HuH-7 (cell line): ENCODE data around the gene ZNF860.
A peak's percentile ranks its signal among the peaks of the same experiment; 100 is the strongest.
"Not testable (repeated sequence)": the region's sequence is repeated elsewhere in the genome, so short reads cannot be mapped to it uniquely, and the experiment has no call there.

Experiments used
- DNase-seq: peaks from one replicate; pipeline ENCODE4 v3.0.0; 2011; ENCODE audit warnings: low spot score

Gene ZNF860

GRCh38 chr3:31960793-31961431 is 20.6 kb upstream of the ZNF860 start:
- DNase-seq, result no peak

GRCh38 chr3:31962801-31963205 is 18.7 kb upstream of the ZNF860 start:
- DNase-seq, result no peak

GRCh38 chr3:31966978-31967591 is 14.5 kb upstream of the ZNF860 start:
- no peak for DNase-seq

GRCh38 chr3:31967592-31967991 is 14.0 kb upstream of the ZNF860 start:
- DNase-seq, result no peak

GRCh38 chr3:31968369-31968926 is 13.1 kb upstream of the ZNF860 start:
- DNase-seq, result no peak

- peak; percentile 59 for DNase-seq
These were observed 12.6 kb upstream of the ZNF860 start for GRCh38 chr3:31968927-31969418.

- DNase-seq, result no peak
These were observed 9.9 kb upstream of the ZNF860 start for GRCh38 chr3:31971607-31972006.

GRCh38 chr3:31973081-31973480 is 8.5 kb upstream of the ZNF860 start:
- DNase-seq, result no peak

- DNase-seq, result no peak
These were observed 7.7 kb upstream of the ZNF860 start for GRCh38 chr3:31973837-31974236.

GRCh38 chr3:31974471-31974870 is 7.1 kb upstream of the ZNF860 start:
- DNase-seq, result peak; percentile 53

GRCh38 chr3:31974964-31975363 is 6.6 kb upstream of the ZNF860 start:
- no peak for DNase-seq

GRCh38 chr3:31976302-31976701 is 5.2 kb upstream of the ZNF860 start:
- DNase-seq, result no peak

GRCh38 chr3:31977736-31978135 is 3.8 kb upstream of the ZNF860 start:
- no peak for DNase-seq

- DNase-seq, result no peak
These were observed 3.0 kb upstream of the ZNF860 start for GRCh38 chr3:31978553-31978952.

GRCh38 chr3:31979001-31979697 is 2.4 kb upstream of the ZNF860 start:
- no peak for DNase-seq

- DNase-seq, result peak; percentile 84
These were observed 882 bp upstream of the ZNF860 start for GRCh38 chr3:31980530-31981205.

GRCh38 chr3:31984321-31984720 is 2.8 kb downstream of the ZNF860 start:
- no peak for DNase-seq

- DNase-seq, result no peak
These were observed 4.3 kb downstream of the ZNF860 start for GRCh38 chr3:31985831-31986230.

GRCh38 chr3:31988271-31988670 is 6.7 kb downstream of the ZNF860 start:
- no peak for DNase-seq

GRCh38 chr3:31992995-31993394 is 11.4 kb downstream of the ZNF860 start:
- DNase-seq, result not testable (repeated sequence)

- DNase-seq, result no peak
These were observed 12.3 kb downstream of the ZNF860 start for GRCh38 chr3:31993843-31994242.

GRCh38 chr3:31995026-31995425 is 13.5 kb downstream of the ZNF860 start:
- not testable (repeated sequence) for DNase-seq
